SK-N-SH treated with all-trans-retinoic acid at 6 μM for 48 hours (cell line): ENCODE results near the gene SUSD4.

Experiments
- ARNTL ChIP-seq: fragments of 450-650 bp; formaldehyde crosslinking; IDR thresholded peaks from 2 replicates; pipeline ENCODE4 v1.5.0; 2020; ENCODE audit warnings: low read depth, mild to moderate bottlenecking, moderate library complexity, borderline replicate concordance
- CSDC2 ChIP-seq: fragments of 250-450 bp; sonication (Bioruptor Pico); IDR thresholded peaks from 2 replicates; pipeline ENCODE4 v1.5.0; 2020; ENCODE audit warnings: mild to moderate bottlenecking, moderate library complexity
- ESRRG ChIP-seq: fragments of 250-450 bp; sonication (Bioruptor Pico); IDR thresholded peaks from 2 replicates; pipeline ENCODE4 v1.6.1; 2021; ENCODE audit warnings: mild to moderate bottlenecking
- ISL1 ChIP-seq: fragments of 250-450 bp; sonication (Bioruptor Pico); IDR thresholded peaks from 2 replicates; pipeline ENCODE4 v2.1.2; 2022; ENCODE audit warnings: mild to moderate bottlenecking, moderate library complexity
- OSR1 ChIP-seq: fragments of 250-450 bp; sonication (Bioruptor Pico); IDR thresholded peaks from 2 replicates; pipeline ENCODE4 v1.8.0; 2022; ENCODE audit warnings: moderate library complexity, mild to moderate bottlenecking, inconsistent platforms
- PATZ1 ChIP-seq: fragments of 250-450 bp; sonication (Bioruptor Pico); IDR thresholded peaks from 2 replicates; pipeline ENCODE4 v1.8.0; 2020; ENCODE audit warnings: mild to moderate bottlenecking, moderate library complexity, borderline replicate concordance
- PPARA ChIP-seq: fragments of 250-450 bp; sonication (Bioruptor Pico); IDR thresholded peaks from 2 replicates; pipeline ENCODE4 v1.5.0; 2020; ENCODE audit warnings: mild to moderate bottlenecking, borderline replicate concordance
- SNAI2 ChIP-seq: fragments of 250-450 bp; sonication (Bioruptor Pico); IDR thresholded peaks from 2 replicates; pipeline ENCODE4 v1.5.0; 2020; ENCODE audit warnings: mild to moderate bottlenecking, moderate library complexity
- ZFP3 ChIP-seq: fragments of 250-450 bp; sonication (Bioruptor Pico); IDR thresholded peaks from 2 replicates; pipeline ENCODE4 v1.5.0; 2020; ENCODE audit warnings: mild to moderate bottlenecking, moderate library complexity
- ZFP30 ChIP-seq: fragments of 450-650 bp; formaldehyde crosslinking; IDR thresholded peaks from 2 replicates; pipeline ENCODE4 v1.5.0; 2022; ENCODE audit warnings: mild to moderate bottlenecking, moderate library complexity
- ZNF565 ChIP-seq: fragments of 450-650 bp; formaldehyde crosslinking; conservative IDR thresholded peaks from 2 replicates; pipeline ENCODE4 v1.5.0; 2020; ENCODE audit warnings: low read depth, mild to moderate bottlenecking, moderate library complexity
- ZNF70 ChIP-seq: fragments of 450-650 bp; formaldehyde crosslinking; IDR thresholded peaks from 2 replicates; pipeline ENCODE4 v1.5.0; 2020; ENCODE audit warnings: mild to moderate bottlenecking, moderate library complexity
- TF ChIP-seq, protein P1 (sequence below): fragments of 250-450 bp; sonication (Bioruptor Pico); IDR thresholded peaks from 2 replicates; pipeline ENCODE4 v1.5.1; 2020; ENCODE audit warnings: low read depth, mild to moderate bottlenecking, moderate library complexity
- TF ChIP-seq, protein P2 (sequence below): fragments of 250-450 bp; sonication (Bioruptor Pico); IDR thresholded peaks from 2 replicates; pipeline ENCODE4 v1.5.0; 2020; ENCODE audit warnings: mild to moderate bottlenecking, moderate library complexity

DNA sequence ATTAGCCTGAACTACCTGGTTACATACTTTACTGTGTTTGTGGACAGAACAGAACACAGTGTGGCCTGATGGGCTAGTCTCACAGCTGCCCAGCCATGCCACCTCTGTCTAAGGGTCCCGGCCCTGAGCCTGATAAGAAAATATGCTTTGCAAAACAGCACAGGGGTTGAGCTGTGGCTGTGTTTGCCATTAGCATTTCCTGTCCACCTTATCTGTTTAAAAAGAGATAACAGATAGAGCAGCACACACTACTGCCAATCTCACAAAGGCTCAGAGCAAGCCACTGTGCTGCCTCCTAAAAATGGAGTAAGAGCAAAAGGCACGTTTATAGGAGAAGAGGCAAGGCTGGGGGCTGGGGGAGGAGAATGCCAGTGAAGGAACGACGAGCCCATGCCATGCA, 95.0 kb downstream of the SUSD4 start:
- no peak for TF ChIP-seq PATZ1
- no peak for TF ChIP-seq OSR1 (CRISPR knock-in tag)
- no peak for TF ChIP-seq ARNTL
- TF ChIP-seq ZNF70 (CRISPR knock-in tag): no peak
- no peak for TF ChIP-seq ZNF565 (CRISPR knock-in tag)
- TF ChIP-seq ESRRG (CRISPR knock-in tag): no peak
- TF ChIP-seq SNAI2 (CRISPR knock-in tag): no peak
- TF ChIP-seq, protein P1, sequence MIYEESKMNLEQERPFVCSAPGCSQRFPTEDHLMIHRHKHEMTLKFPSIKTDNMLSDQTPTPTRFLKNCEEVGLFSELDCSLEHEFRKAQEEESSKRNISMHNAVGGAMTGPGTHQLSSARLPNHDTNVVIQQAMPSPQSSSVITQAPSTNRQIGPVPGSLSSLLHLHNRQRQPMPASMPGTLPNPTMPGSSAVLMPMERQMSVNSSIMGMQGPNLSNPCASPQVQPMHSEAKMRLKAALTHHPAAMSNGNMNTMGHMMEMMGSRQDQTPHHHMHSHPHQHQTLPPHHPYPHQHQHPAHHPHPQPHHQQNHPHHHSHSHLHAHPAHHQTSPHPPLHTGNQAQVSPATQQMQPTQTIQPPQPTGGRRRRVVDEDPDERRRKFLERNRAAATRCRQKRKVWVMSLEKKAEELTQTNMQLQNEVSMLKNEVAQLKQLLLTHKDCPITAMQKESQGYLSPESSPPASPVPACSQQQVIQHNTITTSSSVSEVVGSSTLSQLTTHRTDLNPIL: no peak
- no peak for TF ChIP-seq CSDC2 (CRISPR knock-in tag)
- no peak for TF ChIP-seq ISL1 (CRISPR knock-in tag)
- no peak for TF ChIP-seq ZFP3
- TF ChIP-seq ZFP30 (CRISPR knock-in tag): no peak
- no peak for TF ChIP-seq PPARA (CRISPR knock-in tag)
- TF ChIP-seq, protein P2, sequence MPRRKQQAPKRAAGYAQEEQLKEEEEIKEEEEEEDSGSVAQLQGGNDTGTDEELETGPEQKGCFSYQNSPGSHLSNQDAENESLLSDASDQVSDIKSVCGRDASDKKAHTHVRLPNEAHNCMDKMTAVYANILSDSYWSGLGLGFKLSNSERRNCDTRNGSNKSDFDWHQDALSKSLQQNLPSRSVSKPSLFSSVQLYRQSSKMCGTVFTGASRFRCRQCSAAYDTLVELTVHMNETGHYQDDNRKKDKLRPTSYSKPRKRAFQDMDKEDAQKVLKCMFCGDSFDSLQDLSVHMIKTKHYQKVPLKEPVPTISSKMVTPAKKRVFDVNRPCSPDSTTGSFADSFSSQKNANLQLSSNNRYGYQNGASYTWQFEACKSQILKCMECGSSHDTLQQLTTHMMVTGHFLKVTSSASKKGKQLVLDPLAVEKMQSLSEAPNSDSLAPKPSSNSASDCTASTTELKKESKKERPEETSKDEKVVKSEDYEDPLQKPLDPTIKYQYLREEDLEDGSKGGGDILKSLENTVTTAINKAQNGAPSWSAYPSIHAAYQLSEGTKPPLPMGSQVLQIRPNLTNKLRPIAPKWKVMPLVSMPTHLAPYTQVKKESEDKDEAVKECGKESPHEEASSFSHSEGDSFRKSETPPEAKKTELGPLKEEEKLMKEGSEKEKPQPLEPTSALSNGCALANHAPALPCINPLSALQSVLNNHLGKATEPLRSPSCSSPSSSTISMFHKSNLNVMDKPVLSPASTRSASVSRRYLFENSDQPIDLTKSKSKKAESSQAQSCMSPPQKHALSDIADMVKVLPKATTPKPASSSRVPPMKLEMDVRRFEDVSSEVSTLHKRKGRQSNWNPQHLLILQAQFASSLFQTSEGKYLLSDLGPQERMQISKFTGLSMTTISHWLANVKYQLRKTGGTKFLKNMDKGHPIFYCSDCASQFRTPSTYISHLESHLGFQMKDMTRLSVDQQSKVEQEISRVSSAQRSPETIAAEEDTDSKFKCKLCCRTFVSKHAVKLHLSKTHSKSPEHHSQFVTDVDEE: no peak
